Activated CD8-positive, alpha-beta memory T cell treated with anti-CD3 and anti-CD28 coated beads for 36 hours (primary cell): ENCODE results near the gene CDHR3. TPM values are rescaled to one million over a fixed set of nuclear protein-coding genes. Genes with fewer than 3 reads are reported as not detected.

ENCODE experiments used
- CTCF ChIA-PET: fragments of 350-600 bp; sonication (Branson Sonifier 250); formaldehyde crosslinking; loops from one replicate; lab custom pipeline; 2021; ENCODE audit warnings: antibody characterized with exemption; lab: Charles Lee
- POLR2A ChIA-PET: fragments of 350-600 bp; sonication (Branson Sonifier 250); formaldehyde crosslinking; loops from one replicate; lab custom pipeline; 2021; ENCODE audit warnings: antibody characterized with exemption; lab: Charles Lee
- total RNA-seq, 2 experiments: library from RNA; stranded (reverse); gene quantifications; one replicate each; pipeline ENCODE4 v1.2.3, GENCODE V29; 2021

Gene CDHR3
- total RNA-seq, 2 experiments from 2014 or later = 0.23 to 0.44 TPM

DNA sequence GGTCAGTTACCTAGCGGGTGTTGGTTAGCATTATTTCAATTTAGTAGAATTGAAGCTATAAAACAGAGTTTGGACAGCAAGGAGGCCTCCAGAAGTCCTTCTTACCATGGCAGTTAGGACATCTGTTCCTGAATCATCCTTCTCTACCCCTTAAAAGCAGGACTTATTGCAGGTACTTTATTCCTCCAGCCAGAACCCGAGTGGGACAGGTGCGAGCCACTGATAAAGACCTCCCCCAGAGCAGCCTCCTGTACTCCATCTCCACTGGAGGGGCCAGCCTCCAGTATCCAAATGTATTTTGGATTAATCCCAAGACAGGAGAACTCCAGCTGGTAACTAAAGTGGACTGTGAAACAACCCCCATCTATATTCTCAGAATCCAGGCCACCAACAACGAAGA lies 54.6 kb downstream of the CDHR3 start:
- CTCF ChIA-PET = no interaction called here
- POLR2A ChIA-PET = no interaction called here

DNA sequence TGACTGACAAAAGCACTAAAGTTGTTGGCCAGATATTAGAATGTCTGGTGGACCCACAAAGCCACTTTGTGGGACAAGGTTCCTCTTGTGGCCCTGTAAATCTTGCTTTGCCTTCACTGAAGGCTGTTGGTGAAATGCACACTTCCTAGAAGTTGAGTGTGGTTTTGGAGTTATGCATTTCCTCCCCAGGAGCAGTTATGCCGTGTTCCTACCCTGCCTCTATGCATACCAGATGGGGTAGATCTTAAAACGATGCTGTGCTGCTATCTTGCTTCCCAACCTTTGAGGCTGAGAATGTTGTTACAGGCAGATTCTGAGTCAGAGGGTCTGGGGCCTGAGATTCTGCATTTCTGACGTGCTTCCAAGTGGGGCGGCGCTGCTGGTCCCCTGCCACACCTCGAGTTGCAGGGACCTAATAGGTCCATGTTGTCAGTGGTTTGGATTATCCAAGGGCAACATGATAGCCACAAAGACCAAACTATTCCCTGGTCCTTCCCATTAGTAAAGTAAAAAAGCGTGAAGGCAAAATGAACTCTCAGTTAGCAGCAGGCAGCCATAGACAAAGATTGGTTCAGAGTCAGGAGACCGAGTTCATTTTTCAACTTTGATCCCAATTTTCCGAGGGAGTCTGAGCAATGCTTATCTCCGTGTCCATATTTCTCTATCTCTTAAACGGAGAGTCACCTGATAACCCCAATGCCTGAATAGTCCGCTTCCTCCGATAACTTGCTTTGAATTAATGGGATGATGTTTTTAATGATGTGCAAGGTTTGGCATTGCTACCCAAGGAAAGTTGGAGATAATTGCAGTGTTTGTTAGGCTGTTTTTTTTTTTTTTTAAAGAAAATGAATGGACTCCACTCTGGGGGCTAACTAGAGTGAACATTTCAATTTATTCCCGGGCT lies 55.8 kb downstream of the CDHR3 start:
- POLR2A ChIA-PET = interaction anchor here (0.7 kb wide), 1 partner anchor 494 kb away, joined by 4 read pairs; no protein-coding TSS in a partner anchor
- CTCF ChIA-PET = interaction anchor here (1.1 kb wide), 1 partner anchor 10 kb away, joined by 3 read pairs; no protein-coding TSS in a partner anchor

GRCh38 chr7:106019470-106019820 lies 56.4 kb downstream of the CDHR3 start:
- ChIA-PET POLR2A (interaction anchor here (0.7 kb wide), 1 partner anchor 493 kb away, joined by 4 read pairs; no protein-coding TSS in a partner anchor), CTCF (interaction anchor here (1.1 kb wide), 1 partner anchor 10 kb away, joined by 3 read pairs; no protein-coding TSS in a partner anchor)

GRCh38 chr7:106021151-106022067 lies 58.3 kb downstream of the CDHR3 start:
- CTCF ChIA-PET = interaction anchor here (0.9 to 1.3 kb wide), 3 partner anchors 21 to 369 kb away, joined by 3 to 4 read pairs (median 3); no protein-coding TSS in a partner anchor

GRCh38 chr7:106022193-106022821 lies 59.2 kb downstream of the CDHR3 start:
- ChIA-PET POLR2A (interaction anchor here (0.8 to 0.9 kb wide), 2 partner anchors 49 to 90 kb away, joined by 3 to 4 read pairs; partner anchors contain the start of gene SYPL1), CTCF (interaction anchor here (1.0 to 1.3 kb wide), 2 partner anchors 20 to 331 kb away, joined by 3 to 4 read pairs; no protein-coding TSS in a partner anchor)

More at GRCh38 chr7:106021151-106022067, 58.3 kb downstream of the CDHR3 start:
- POLR2A ChIA-PET = interaction anchor here (0.8 kb wide), 1 partner anchor 50 kb away, joined by 3 read pairs; no protein-coding TSS in a partner anchor

DNA sequence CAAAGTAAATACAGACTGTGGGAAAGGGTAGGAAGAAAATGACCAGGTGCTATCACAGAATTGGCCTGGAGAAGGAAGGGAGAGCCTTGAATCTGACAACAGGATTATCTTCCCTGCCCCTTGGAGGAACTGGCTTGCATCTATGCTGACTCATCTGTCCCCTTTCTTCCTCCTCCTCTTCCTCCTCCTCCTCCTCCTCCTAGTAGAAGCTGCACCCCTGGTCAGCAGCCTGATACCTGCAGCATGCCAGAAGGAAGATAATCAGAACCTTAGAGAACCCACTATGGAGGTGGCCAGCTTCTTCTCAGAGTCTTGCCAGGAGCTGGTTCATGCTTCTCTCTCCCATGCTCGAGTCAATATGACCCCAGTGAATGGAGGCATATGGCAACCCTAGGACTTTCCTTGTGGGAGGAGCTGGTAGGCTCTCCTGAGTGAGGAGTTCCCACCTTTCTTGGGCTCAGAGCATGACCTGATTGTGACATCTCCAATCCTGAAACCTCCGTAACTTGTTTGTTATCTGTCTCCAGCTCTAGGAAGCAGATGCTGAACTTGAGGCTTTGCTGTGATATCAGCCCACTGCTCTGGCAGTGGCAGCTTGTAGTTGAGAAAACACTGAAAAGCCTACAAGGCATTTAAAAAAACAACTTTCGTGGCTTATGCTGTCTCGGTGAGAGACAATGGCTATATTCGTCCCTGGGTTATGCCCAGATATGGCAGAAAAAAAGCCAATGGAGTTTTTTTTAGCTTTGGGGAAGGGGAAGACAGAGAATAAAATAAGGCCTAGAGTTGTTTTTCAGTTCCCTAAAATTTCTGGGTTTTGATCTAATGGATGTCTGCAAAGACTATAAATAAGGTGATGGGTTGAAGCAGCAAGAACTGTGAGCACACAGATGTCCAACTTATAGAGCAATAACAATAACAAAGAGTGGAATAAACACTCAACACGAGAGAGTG lies 60.6 kb downstream of the CDHR3 start:
- CTCF ChIA-PET = interaction anchor here (0.9 kb wide), 1 partner anchor 259 kb away, joined by 3 read pairs; no protein-coding TSS in a partner anchor
- POLR2A ChIA-PET = no interaction called here

GRCh38 chr7:106026101-106026500 lies 63.0 kb downstream of the CDHR3 start:
- POLR2A ChIA-PET = no interaction called here
- CTCF ChIA-PET = interaction anchor here (1.0 kb wide), 1 partner anchor 369 kb away, joined by 3 read pairs; no protein-coding TSS in a partner anchor

DNA sequence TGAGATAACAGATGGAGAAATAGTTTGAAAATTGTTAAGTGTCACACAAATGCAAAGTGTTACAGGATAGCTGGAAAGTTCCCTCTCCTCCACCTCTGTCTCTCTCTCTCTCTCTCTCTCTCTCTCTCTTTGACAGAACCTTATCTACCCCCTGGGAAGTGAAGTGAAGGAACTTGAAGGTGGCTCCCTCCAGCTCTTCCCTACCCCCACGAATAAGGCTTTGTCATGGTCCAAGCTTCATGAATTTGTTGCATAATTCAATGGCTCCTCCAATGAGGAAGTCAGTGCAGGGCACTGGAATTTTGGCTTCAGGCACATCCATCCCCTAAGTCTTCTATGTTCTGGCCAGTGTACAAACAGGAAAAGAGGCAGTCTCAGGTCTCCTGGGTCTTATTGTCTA lies 66.4 kb downstream of the CDHR3 start:
- ChIA-PET POLR2A (no interaction called here), CTCF (interaction anchor here (0.6 kb wide), 1 partner anchor 359 kb away, joined by 3 read pairs; no protein-coding TSS in a partner anchor)

- ChIA-PET POLR2A (no interaction called here), CTCF (interaction anchor here (0.6 kb wide), 1 partner anchor 1777 kb away, joined by 3 read pairs; no protein-coding TSS in a partner anchor)
Measured at GRCh38 chr7:106029941-106030340, 66.9 kb downstream of the CDHR3 start.

DNA sequence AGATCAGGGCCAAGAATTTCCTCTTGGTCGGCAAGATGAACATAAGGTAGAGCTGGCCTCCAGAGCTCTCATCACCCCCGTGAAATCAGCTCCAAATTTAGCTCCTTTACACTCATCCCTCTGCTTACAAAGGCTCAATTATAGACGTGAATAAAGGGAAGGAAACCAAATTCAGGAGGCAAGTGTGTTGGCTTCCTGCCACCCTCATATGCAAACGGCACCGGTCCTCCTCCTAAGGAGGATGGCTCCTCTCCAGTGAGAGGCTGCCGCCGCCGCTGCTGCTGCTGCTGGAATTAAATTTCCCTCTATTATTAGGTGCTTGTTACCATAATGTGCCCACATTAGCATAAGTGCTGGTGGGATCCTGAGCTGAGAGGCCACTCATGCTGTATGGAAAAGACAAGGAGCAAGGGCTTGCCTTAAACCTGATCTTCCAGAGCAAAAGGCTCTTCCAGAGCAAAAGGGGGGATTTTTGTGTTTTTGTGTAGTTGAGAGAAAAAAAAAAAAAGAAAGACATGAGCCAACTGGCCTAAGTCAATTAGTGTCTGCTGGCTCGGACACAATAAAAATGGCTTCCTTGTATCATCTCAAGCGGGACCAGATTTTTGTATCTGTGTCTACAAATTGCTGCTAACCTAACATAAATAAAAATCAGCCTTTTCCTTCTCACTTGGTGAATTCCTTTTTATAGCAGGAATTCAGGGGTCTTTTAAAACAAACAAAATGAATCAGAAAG lies 68.4 kb downstream of the CDHR3 start:
- ChIA-PET CTCF (interaction anchor here (0.9 kb wide), 2 partner anchors 12 to 121 kb away, joined by 3 read pairs; no protein-coding TSS in a partner anchor), POLR2A (no interaction called here)

DNA sequence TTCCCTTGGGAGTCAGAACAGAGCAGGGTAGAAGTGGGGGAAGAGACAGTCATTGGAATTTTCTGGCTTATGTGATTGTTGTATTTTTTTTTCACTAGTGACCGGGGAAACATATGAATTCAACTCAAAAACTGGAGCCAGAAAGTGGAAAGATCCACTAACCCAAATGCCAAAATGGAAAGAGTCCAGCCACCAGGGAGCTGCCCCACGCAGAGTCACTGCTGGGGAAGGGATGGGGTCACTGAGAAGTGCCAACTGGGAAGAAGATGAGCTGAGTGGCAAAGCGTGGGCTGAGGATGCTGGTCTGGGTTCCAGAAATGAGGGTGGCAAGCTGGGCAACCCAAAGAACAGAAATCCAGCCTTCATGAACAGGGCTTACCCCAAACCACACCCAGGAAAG lies 69.2 kb downstream of the CDHR3 start:
- POLR2A ChIA-PET = no interaction called here
- CTCF ChIA-PET = no interaction called here

GRCh38 chr7:106033735-106034134 lies 70.7 kb downstream of the CDHR3 start:
- ChIA-PET CTCF (interaction anchor here (1.8 kb wide), 1 partner anchor 24 kb away, joined by 4 read pairs; no protein-coding TSS in a partner anchor), POLR2A (no interaction called here)

DNA sequence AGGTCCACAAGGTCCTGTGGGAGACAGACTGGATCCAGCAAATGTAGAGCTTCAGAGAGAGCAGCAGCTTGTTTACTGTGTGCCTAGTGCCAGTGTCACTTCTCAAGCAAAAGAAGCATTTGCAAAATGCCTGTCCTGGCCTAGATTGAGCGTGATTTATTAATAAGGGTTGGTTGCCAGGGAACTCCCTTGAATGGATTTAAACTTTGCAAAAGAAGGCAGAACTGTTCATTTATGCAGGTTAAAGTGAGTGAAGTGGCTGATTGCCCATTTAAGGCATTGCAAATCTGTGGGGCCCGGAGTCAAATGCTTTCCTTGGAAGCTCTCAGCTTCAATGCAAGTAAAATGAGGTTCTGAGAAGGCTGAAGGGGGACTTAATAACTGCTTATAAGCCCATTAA lies 71.3 kb downstream of the CDHR3 start:
- ChIA-PET POLR2A (no interaction called here), CTCF (interaction anchor here (0.6 to 1.8 kb wide), 3 partner anchors 8 to 407 kb away, joined by 3 to 4 read pairs (median 3); no protein-coding TSS in a partner anchor)

DNA sequence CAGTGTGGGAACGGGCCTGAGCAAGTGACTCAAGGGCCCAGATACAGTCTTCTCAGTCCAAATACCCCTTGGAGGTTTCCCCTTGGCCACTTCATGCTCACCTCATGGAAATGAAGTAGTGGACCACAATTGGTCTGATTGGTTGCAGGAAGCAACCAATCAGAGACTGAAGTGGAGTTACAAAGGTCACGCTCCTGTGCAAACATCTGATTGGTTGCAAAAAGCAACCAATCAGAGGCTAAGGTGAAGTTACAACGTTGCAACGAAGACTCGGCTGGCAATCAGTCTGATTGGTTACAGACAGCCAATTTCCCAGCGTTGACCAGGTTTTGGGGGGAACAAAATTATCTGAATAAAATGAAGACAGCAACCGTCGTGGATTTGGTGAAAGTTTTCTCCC lies 72.5 kb downstream of the CDHR3 start:
- ChIA-PET CTCF (interaction anchor here (2.4 kb wide), 1 partner anchor 275 kb away, joined by 8 read pairs; no protein-coding TSS in a partner anchor), POLR2A (no interaction called here)

- ChIA-PET CTCF (interaction anchor here (2.4 kb wide), 1 partner anchor 275 kb away, joined by 8 read pairs; no protein-coding TSS in a partner anchor), POLR2A (no interaction called here)
Measured at GRCh38 chr7:106036004-106036403, 72.9 kb downstream of the CDHR3 start.

GRCh38 chr7:106037489-106038176 lies 74.6 kb downstream of the CDHR3 start:
- POLR2A ChIA-PET = no interaction called here
- CTCF ChIA-PET = interaction anchor here (2.4 kb wide), 1 partner anchor 277 kb away, joined by 8 read pairs; no protein-coding TSS in a partner anchor
